Left renal pelvis (tissue), 4 donors: Measurements from ENCODE around the gene ARL6. TPM values are rescaled to one million over a fixed set of nuclear protein-coding genes. Genes with fewer than 3 reads are reported as not detected.

ENCODE experiments used
- polyA plus RNA-seq, 4 donors: library from polyadenylated mRNA; unstranded; fragments of 120-200 nt; gene quantifications; one replicate each; pipeline ENCODE4 v1.2.1, GENCODE V29; 2013; ENCODE audit not compliant: insufficient read length in 4 of 4

The ARL6 gene
- polyA plus RNA-seq, 4 donors: 11.4 to 19.1 (median 17.4) TPM

Other genes with a start within 250 kb of the ARL6 start
- gene CRYBG3, start 57.3 kb downstream of the ARL6 start, polyA plus RNA-seq: 10 to 100 TPM; 15.5 to 30.1 (median 21.4) TPM
- gene RIOX2, start 207.7 kb downstream of the ARL6 start, polyA plus RNA-seq: 10 to 100 TPM; 29.8 to 55.0 (median 38.8) TPM